NAMALWA (cell line): Measurements from ENCODE around the gene CYB5B.

Source experiments
- DNase-seq: peaks from one replicate; pipeline ENCODE4 v3.0.0-alpha.2; 2015; ENCODE audit warnings: low spot score

CYB5B gene

GRCh38 chr16:69486724-69487123 lies 62.3 kb downstream of the CYB5B start:
- DNase-seq = no peak

DNA sequence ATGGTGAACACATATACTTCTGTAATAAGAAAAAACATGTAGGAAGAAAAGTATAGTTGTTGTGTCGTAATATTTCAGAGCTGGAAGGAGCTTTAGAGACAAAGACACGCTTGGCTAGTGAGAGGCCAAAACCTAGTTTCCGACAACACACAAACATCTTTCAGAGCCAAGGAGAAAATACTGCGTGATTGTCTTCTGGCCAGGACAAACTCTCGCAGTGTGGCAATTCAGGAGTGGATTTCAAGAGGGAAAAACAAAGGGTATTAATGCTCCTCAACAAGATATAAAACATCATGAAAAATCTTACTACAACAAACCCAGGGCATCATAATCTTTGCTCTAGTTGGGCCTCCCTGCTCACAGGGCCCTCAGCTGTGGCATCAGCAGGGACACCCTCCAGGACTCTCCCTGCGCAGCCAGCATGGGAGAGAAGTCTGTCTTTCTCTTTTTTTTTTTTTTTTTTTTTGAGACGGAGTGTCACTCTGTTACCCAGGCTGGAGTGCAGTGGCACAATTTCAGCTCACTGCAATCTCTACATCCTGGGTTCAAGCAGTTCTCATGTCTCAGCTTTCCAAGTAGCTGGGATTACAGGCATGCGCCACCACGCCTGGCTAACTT lies 66.4 kb downstream of the CYB5B start:
- DNase-seq = no peak

DNA sequence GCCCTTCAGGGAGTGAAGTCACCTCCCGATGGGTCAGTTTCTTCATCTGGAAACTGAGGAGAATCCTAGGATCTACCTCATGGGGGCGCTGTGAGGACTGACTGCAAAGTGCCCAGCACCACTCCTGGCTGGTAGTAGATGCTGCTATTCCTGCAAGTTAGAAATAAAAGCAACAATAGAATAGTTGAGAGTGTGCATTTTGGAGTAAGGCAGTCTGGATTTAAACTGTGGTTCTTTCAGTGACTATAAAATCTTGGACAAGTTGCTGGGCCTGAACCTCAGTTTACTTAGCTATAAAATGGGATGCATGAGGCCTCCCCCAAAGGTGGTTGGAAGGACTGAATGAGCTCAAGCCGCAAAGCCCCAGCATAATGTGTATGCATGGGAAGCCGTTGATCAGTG lies 70.6 kb downstream of the CYB5B start:
- peak; percentile 54 for DNase-seq

DNA sequence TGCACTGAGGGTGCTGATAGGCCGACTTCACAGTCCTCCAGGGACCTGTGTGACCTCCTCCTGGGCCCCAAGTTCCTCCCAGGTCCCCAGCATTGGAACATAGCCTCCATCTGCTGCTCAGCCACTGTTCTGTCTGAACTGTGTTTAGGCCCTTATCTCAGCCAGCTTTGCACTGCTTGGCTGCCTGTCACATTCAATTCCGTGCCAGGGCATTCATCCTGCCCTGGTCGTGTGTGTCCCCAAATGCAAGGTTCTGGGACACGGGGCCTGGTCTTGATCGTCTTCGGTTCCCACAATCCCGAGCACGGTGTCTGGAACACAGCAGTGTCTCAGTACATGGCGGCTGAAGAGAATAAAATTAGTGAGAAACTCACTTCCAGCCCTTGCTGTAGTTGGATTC lies 71.4 kb downstream of the CYB5B start:
- DNase-seq = no peak

DNA sequence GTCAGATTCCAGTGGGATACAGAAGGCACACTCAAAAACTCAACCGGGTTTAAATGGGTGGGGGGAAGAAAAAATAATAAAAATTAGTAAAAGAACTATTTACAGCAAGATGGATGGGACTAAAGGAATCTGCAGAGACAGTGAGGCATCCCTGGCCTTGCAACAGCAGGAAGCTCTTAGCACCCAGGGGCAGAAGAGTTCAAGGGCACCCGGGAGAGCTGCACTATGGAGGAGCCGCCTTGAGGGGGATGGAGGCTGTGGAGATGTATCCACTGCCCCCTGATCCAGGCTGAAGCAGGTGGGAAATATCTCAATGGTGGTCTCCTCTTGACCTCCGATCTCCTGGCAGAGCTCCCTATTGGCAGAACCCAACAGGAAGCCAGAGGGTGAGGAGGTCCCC lies 72.0 kb downstream of the CYB5B start:
- no peak for DNase-seq

DNA sequence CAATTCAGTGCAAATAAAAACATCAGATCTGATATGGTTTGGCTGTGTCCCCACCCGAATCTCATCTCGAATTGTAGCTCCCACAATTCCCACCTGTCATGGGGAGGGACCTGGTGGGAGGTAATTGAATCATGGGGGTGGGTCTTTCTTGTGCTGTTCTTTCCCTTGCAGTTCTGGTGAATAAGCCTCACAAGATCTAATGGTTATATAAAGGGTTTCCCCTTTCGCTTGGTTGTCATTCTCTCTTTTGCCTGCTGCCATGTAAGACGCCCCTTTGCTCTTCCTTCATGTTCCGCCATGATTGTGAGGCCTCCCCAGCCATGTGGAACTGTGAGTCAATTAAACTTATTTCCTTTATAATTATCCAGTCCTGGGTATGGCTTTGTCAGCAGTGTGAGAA lies 72.5 kb downstream of the CYB5B start:
- no peak for DNase-seq

- DNase-seq = no peak
Measured at GRCh38 chr16:69497876-69498596, 73.6 kb downstream of the CYB5B start.

GRCh38 chr16:69498926-69499325 lies 74.5 kb downstream of the CYB5B start:
- no peak for DNase-seq

GRCh38 chr16:69499541-69500230 lies 75.3 kb downstream of the CYB5B start:
- no peak for DNase-seq

DNA sequence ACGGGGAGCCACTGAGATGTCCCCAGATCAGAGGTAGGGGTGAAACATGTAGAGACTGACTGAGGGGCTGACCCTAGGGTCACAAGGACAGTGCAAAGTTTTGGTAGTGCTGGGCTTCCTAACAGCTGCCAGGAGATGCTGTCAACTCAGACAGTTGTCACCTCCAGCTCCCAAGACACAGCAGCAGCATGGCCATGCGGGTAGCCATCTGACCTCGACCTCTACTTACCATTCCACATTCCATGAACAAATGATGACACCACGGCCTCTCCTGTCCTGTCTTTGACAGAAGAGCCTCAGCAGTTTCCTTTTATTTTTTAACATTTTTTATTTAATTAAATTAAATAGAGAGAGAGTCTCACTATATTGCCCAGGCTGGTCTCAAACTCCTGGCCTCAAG lies 76.1 kb downstream of the CYB5B start:
- no peak for DNase-seq

DNA sequence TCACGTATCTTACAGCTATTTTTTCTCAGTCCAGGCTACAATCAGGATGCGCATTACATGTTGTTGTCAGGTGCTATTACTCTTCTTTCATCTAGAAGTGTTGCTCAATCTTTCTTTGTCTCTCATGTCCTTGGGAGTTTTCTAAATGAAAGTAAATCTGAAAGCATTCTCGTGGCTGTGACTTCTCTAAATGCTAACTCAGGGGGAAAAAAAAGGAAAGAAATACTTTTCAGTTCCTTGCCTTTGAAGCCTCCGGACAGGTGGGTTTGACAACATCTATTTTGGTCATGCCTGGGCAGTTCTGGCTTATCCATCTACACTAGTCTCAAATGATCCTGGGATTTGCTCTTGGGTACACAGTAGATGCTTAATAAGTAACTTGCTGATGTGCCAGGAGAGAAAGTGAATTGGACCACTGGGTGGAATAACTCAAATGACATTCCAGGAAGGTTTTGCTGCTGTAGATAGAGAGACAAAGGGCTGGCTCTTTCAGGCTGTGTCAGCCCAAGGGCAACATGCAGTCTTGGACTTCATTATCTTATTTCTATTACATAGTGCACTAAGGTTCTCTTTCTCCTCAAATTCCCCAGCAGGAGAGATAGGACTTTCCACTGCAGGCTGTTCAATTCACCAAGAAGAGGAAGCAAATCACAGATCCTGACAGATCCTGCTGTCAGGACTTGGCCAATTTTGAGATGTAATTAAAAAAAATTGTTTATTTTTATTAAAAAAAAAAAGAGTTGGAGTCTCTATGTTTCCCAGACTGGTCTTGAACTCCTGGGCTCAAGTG lies 77.7 kb downstream of the CYB5B start:
- no peak for DNase-seq

DNA sequence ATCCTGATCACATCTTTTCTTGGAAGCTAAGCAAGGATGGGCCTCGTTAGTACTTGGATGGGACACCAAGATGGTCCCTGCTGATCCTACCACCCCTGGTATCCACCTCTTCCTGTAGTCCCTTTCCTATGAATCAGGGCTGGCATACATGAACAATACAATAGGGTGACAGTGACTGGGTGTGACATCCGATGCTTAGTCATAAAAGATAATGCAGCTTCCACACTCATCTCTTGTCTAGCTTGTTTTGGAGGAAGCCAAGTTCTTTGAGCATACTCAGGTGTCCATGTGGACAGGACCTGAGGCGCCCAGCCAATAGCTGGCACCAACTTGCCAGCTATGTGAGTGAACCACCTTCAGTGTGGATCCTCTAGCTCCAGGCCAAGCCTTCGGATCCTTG lies 78.8 kb downstream of the CYB5B start:
- DNase-seq = no peak

DNA sequence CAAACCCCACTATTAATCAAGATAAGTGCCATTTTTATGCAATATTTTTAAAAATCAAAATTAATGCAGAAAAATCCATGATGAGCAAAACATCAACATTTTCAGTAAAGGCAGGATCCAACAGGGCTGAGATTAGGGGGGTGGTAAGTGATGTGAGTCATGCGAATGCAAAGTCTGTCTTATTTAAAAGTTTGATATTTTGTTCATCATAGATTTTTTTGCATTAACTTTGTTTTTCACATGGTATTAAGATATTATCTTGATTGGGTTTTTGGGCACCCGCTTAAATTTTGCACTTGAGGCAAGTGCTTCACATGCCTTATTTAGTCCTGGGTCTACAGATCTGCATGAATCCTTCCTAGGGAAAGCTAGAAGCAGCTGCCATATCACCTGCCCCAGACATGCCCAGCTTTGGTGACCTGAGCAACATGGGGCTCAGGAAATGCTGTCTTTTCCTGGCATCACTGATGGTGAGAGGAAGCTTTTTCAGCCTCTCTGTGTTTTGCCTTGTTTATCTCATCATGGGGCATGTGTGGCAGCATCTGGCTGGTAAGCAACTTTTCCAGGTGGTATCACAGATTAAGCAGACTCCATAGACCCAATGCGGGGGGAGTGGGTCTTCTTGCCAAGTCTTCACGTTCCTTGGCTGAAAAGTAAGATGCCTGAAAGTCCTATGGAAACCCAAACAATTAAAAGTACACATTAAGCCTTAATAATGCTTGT lies 83.8 kb downstream of the CYB5B start:
- no peak for DNase-seq

GRCh38 chr16:69509125-69509524 lies 84.7 kb downstream of the CYB5B start:
- DNase-seq = no peak

GRCh38 chr16:69511651-69512050 lies 87.2 kb downstream of the CYB5B start:
- no peak for DNase-seq

DNA sequence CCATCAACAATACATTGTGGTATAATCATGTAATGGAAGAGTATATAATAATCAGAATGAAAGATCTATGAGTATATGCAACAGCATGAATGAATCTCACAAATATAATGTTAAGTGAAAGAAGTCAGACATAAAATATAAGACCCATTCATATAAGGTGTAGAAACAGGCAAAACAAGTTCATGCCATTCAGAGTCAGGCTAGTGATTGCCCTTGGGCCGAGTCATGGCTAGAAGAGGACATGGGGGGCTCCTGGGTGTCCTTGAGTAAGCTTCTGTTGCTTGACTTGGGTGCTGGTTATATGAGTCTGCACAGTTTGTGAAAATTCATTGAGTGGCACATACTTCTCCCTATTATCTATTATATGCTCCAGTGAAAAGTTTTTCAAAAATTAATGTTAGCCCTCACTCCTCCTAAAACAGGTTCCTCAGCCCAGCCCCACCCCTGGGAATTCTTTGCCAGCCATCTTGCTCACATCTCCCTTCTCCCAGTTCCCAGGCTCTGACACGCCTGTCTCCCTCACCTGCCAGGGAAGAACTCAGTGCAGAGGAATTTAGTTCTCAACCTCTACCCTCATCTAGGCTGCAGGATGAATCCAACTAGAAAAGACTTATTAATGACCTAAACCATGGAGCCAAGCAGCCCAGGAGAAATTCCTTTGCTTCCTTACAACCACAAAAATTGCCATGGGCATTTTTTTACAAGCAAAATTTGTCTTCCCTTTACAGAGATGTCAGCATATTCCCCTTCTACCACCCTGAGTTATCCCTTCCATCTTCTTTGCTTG lies 89.0 kb downstream of the CYB5B start:
- no peak for DNase-seq

GRCh38 chr16:69514356-69514755 lies 89.9 kb downstream of the CYB5B start:
- DNase-seq = no peak
